IPS DF 4.7 (cell line): Measurements from ENCODE around the gene TMEM174.

Experiments used
- DNase-seq: peaks from one replicate; pipeline ENCODE4 v3.0.0-alpha.2; 2013; ENCODE audit warnings: low spot score; ENCODE audit errors: extremely low read depth

TMEM174 gene

GRCh38 chr5:73153513-73153912, 19.5 kb upstream of the TMEM174 start:
- no peak for DNase-seq

GRCh38 chr5:73154208-73155006, 18.6 kb upstream of the TMEM174 start:
- no peak for DNase-seq

- no peak for DNase-seq
Measured at GRCh38 chr5:73155271-73156222, 17.4 kb upstream of the TMEM174 start.

- DNase-seq: no peak
Measured at GRCh38 chr5:73157414-73158303, 15.3 kb upstream of the TMEM174 start.

DNA sequence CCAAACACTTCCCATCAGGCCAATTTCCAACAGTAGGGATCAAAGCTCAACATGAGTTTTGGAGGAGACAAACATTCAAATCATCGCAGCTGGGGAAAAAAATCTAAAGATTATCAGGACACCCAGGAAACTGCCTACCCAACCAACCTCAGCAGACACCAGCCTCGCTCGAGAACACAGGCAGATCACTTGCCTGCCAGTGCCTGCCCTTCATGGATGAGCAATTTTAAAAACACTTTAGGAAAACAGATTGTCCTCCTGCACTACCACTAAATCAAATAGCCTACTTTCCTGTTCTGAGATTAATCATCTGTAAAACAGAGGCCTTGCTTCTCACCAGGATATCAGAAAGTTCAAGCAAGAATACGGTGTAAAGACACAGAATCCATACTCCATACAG, 14.7 kb upstream of the TMEM174 start:
- DNase-seq: no peak

- no peak for DNase-seq
Measured at GRCh38 chr5:73160239-73160671, 12.7 kb upstream of the TMEM174 start.

- no peak for DNase-seq
Measured at GRCh38 chr5:73170522-73170921, 2.5 kb upstream of the TMEM174 start.

DNA sequence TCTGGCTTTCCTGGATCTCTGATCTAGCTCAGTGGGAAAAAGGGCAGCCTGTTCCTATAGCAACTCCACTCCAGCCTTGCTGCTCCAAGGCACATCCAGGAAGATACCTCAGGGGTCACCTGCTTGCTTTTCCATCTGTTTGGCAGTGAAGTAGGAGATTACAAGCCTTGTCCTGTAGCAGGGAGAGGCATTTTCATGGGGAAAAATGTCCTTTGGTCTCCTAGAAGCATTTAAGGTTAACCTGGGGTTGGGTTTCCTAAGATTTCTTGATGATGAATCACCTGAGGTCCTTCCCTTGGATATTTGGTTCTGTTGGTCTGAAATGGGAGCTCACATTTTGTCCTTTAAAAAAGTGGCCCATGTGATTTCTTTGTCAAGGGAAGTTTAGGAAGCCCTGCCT, 1.5 kb upstream of the TMEM174 start:
- no peak for DNase-seq

GRCh38 chr5:73174100-73174815, 1.3 kb downstream of the TMEM174 start:
- DNase-seq: no peak

GRCh38 chr5:73176250-73176649, 3.3 kb downstream of the TMEM174 start:
- DNase-seq: no peak

- DNase-seq: no peak
Measured at GRCh38 chr5:73178265-73178664, 5.3 kb downstream of the TMEM174 start.

- no peak for DNase-seq
Measured at GRCh38 chr5:73179730-73180129, 6.7 kb downstream of the TMEM174 start.

DNA sequence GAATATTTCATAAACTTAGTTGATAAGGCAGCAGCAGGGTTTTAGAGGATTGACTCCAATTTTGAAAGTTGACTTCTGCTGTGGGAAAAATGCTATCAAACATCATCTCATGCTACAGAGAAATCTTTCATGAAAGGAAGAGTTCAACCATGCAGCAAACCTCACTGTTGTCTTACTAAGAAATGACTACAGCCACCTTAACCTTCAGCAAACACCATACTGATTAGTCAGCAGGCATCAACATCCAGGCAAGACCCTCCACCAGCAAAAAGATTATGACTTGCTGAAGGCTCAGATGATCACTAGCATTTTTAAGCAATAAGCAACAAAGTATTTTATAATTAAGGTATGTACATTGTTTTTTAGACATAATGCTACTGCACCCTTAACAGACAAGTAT, 7.6 kb downstream of the TMEM174 start:
- no peak for DNase-seq

DNA sequence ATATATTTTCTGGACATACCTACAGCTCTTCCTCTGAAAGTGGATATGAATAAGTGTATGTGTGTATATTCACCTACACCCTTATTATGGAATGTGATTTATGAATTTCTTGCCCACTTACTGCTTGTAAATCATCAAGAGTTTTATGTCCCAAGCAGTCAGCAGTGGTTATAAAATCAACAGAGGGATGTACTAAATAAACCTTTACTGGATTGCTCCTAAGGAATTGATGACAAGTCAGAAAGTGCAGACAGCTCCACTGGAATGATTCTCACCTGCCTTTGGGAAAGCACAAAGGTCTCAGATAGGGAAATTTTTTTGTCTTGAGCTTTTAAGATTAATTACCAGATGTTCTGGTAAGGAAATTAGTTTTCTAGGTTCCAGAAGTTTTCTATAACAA, 9.3 kb downstream of the TMEM174 start:
- no peak for DNase-seq

GRCh38 chr5:73183000-73183399, 10.0 kb downstream of the TMEM174 start:
- DNase-seq: no peak

GRCh38 chr5:73183481-73183891, 10.5 kb downstream of the TMEM174 start:
- no peak for DNase-seq

- DNase-seq: no peak
Measured at GRCh38 chr5:73186976-73187375, 14.0 kb downstream of the TMEM174 start.

DNA sequence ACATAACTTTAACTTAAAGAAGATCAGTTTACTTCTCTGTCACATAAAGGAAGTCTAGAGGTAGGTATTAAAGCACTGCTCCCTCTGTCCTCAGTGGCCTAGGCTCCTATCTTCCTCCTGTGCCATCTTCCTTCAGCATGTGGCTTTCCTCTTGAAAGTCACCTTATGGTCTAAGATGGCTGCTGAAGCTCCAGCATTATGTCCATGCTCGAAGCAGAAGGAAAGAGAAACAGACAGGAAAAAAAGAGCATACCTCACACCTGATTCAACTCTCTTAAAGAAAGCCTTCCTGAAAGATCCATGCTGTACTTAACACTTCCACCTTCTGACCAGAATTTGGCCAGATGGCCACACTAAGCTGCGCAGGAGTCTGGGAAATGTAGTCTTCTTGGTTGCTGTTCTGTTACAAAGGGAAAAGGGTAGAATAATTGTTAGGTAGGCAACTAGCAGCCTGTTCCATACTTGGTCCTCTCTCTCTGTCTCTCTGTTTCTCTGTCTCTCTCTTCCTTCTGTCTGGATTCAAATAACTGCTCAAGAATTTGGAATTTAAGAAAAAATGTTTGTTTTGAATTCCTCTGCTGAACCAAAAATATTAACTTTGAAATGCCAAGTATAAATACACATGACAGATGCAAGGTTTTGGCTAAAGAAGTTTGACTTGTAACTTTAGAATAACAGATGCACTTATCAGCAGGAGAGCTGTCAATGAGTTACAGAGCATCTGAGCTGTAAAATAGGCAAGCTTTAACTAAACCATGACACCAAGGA, 16.0 kb downstream of the TMEM174 start:
- no peak for DNase-seq

- DNase-seq: no peak
Measured at GRCh38 chr5:73189871-73190376, 16.9 kb downstream of the TMEM174 start.

GRCh38 chr5:73192370-73192769, 19.4 kb downstream of the TMEM174 start:
- DNase-seq: no peak
